Measurements from ENCODE around the gene SPATA31A3.
"Not testable (repeated sequence)": the region's sequence is repeated elsewhere in the genome, so short reads cannot be mapped to it uniquely, and the experiment has no call there.

Gene SPATA31A3

GRCh38 chr9:66992450-66992849 is at the start of gene SPATA31A3:
Gene SPATA31A3 (minus strand): TSS chr9:66992550. CDS start chr9:66992521, 29 bp downstream.
- not testable (repeated sequence) for H3K4me1 ChIP-seq (ENCODE audit: control insufficient read depth, insufficient read depth, low read length); H3K4me3 ChIP-seq (ENCODE audit: low read length in 2 of 2); H3K9me3 ChIP-seq (ENCODE audit: control insufficient read depth in 2 of 2, low read length in 2 of 2); H3K27ac ChIP-seq (ENCODE audit: low read length); H3K9ac ChIP-seq (ENCODE audit: low read length in 2 of 2); H3K36me3 ChIP-seq (ENCODE audit: control insufficient read depth in 2 of 2, insufficient read depth in 2 of 2, low read length in 2 of 2); H3K27me3 ChIP-seq (ENCODE audit: control insufficient read depth in 1 of 2, insufficient read depth in 2 of 2, low read length in 2 of 2)

DNA sequence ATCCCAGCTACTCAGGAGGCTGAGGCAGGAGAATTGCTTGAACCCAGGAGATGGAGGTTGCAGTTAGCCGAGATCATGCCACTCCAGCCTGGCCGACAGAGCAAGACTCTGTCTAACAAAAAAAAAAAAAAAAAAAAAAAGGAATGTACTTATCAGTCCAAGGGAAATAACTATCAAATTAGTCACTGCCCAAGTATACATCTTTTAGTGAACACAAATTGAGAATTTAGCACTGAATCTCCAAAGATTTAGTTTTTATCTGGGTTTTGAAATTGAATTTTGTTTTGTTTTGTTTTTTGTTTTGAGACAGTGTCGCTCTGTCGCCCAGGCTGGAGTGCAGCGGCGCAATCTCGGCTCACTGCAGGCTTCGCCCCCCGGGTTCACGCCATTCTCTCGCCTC is 39.8 kb downstream of the SPATA31A3 start:
- H3K27ac ChIP-seq (ENCODE audit: low read length); H3K27me3 ChIP-seq (ENCODE audit: control insufficient read depth in 1 of 2, insufficient read depth in 2 of 2, low read length in 2 of 2); H3K4me3 ChIP-seq (ENCODE audit: low read length in 2 of 2); H3K9me3 ChIP-seq (ENCODE audit: control insufficient read depth in 2 of 2, low read length in 2 of 2); H3K4me1 ChIP-seq (ENCODE audit: control insufficient read depth, insufficient read depth, low read length); H3K36me3 ChIP-seq (ENCODE audit: control insufficient read depth in 2 of 2, insufficient read depth in 2 of 2, low read length in 2 of 2); H3K9ac ChIP-seq (ENCODE audit: low read length in 2 of 2): not testable (repeated sequence)

DNA sequence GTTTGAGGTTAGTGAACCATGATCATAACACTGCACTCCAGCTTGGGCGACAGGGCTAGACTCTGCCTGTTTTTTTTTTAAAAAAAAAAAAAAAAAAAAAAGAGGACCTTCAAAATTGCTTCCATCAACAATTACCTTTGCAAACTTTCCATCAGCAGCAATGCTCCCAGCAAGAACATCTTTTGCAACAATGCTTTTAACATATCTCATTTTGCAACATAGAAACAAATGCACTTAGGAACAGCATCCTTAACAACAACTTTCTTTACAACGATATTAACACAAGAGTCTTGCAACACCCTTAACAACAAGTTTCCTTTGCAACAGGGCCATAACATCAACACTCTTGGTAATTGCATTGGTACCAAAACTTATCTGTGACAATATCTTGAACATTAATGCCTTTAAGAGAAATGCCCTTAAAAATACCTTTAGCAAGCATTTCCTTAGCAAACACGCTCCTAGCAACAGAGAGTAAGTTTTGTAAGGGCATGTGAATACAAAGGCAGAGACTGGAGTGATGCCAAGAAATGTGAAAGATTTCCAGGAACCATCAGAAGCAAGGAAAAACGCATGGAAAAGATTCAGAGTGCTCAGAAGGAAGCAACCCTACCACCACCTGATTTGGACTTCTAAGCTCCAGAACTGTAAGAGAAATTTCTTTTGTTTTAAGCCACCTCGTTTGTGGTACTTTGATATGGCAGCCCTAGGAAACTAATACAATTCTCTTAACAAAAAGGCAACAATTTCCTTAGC is 49.8 kb downstream of the SPATA31A3 start:
- not testable (repeated sequence) for H3K4me3 ChIP-seq (ENCODE audit: low read length in 2 of 2); H3K9me3 ChIP-seq (ENCODE audit: control insufficient read depth in 2 of 2, low read length in 2 of 2); H3K27me3 ChIP-seq (ENCODE audit: control insufficient read depth in 1 of 2, insufficient read depth in 2 of 2, low read length in 2 of 2); H3K9ac ChIP-seq (ENCODE audit: low read length in 2 of 2); H3K36me3 ChIP-seq (ENCODE audit: control insufficient read depth in 2 of 2, insufficient read depth in 2 of 2, low read length in 2 of 2); H3K4me1 ChIP-seq (ENCODE audit: control insufficient read depth, insufficient read depth, low read length); H3K27ac ChIP-seq (ENCODE audit: low read length)

DNA sequence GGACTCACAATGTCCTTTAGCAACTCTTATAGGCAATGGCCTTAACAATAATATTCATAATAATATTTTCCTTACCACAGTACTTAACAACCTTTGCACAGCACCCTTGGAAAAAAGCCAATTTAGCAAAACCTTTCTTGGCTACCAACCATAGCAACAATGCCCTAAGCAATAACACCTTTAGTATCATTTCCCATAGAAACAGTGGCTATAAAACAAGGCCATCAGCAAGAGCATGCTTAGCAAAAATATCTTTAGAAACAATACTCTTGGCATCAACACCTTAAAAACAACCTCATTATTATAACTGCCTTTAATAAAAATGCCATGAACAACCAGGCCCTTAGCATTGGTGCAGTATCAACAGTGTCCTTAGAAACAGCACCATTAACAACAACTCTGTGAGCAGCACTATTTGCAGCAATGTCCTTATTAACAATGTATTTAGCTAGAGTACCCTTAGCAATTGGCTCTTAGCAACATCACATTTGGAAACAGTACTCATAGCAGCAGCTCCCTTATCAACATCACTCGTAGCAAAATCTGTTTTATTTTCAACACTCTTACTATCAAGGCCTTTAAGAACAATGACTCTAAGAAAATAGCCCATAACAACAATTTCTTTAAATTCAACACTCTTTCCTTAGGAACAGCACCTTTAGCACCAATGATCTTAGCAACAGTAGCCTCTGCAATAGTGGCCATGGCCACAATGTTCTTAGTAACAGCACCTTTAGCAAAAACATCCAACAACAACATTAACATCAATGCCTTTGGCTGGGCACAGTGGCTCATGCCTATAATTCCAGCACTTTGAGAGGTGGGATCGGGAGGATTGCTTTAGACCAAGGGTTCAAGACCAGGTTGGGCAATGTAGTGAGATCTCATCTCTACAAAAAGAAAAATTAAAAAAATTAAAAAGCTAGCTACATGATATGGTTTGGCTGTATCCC is 52.2 kb downstream of the SPATA31A3 start:
- not testable (repeated sequence) for H3K27ac ChIP-seq (ENCODE audit: low read length); H3K4me3 ChIP-seq (ENCODE audit: low read length in 2 of 2); H3K36me3 ChIP-seq (ENCODE audit: control insufficient read depth in 2 of 2, insufficient read depth in 2 of 2, low read length in 2 of 2); H3K9ac ChIP-seq (ENCODE audit: low read length in 2 of 2); H3K9me3 ChIP-seq (ENCODE audit: control insufficient read depth in 2 of 2, low read length in 2 of 2); H3K27me3 ChIP-seq (ENCODE audit: control insufficient read depth in 1 of 2, insufficient read depth in 2 of 2, low read length in 2 of 2); H3K4me1 ChIP-seq (ENCODE audit: control insufficient read depth, insufficient read depth, low read length)

- not testable (repeated sequence) for H3K27ac ChIP-seq (ENCODE audit: low read length); H3K9ac ChIP-seq (ENCODE audit: low read length in 2 of 2); H3K36me3 ChIP-seq (ENCODE audit: control insufficient read depth in 2 of 2, insufficient read depth in 2 of 2, low read length in 2 of 2); H3K9me3 ChIP-seq (ENCODE audit: control insufficient read depth in 2 of 2, low read length in 2 of 2); H3K4me3 ChIP-seq (ENCODE audit: low read length in 2 of 2); H3K4me1 ChIP-seq (ENCODE audit: control insufficient read depth, insufficient read depth, low read length); H3K27me3 ChIP-seq (ENCODE audit: control insufficient read depth in 1 of 2, insufficient read depth in 2 of 2, low read length in 2 of 2)
Observed at GRCh38 chr9:66938322-66938721, 54.0 kb downstream of the SPATA31A3 start.

DNA sequence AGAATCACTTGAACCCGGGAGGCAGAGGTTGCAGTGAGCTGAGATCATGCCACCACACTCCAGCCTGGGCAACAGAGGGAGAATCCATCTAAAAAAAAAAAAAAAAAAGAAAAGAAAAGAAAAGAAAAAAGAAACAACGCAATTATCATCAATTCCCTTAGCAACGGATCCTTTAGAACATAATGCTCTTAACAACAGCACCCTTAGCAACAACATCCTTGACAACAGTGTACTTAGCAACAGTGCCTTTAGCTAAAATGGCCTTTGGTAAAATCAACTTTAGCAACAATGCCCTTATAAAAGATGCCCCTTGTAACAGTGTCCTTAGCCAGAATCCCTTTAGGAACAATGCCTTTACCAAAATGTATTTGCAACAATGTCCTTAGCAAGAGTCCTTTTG is 54.7 kb downstream of the SPATA31A3 start:
- not testable (repeated sequence) for H3K9me3 ChIP-seq (ENCODE audit: control insufficient read depth in 2 of 2, low read length in 2 of 2); H3K9ac ChIP-seq (ENCODE audit: low read length in 2 of 2); H3K4me1 ChIP-seq (ENCODE audit: control insufficient read depth, insufficient read depth, low read length); H3K27ac ChIP-seq (ENCODE audit: low read length); H3K4me3 ChIP-seq (ENCODE audit: low read length in 2 of 2); H3K36me3 ChIP-seq (ENCODE audit: control insufficient read depth in 2 of 2, insufficient read depth in 2 of 2, low read length in 2 of 2); H3K27me3 ChIP-seq (ENCODE audit: control insufficient read depth in 1 of 2, insufficient read depth in 2 of 2, low read length in 2 of 2)
